Measurements from ENCODE around the gene TMC1.

DNA sequence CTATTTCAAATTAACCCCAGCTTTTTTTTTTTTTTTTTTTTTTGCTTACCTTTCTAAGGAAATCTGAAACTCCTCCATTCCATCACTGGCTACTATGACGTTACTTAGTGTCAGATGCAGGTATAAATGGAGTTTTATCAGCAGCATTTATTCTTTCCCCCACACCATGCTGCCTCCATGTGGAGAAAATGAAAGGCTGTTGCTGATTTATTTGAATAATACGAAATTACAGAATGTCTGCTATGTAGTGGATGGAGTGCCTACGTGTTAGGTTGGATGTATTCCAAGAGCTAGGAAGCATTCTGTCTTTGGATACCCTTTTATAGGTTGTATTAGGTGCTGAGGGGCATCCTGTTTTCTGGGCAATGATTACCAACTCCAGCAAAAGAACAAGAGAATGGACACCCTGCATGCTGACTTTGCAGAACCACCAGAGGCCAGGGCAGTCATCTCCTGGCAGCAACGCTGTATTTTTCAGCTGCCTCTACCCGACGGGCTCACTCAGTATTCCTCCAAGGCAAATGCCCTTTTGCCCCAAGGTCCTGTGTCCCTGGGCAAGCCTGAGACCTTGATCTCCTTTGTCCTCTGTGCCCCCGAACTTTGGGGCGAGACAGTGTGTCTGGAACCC, 232.0 kb downstream of the TMC1 start:
- TF ChIP-seq SRF (IDR thresholded peaks at IDR 0.05; ENCODE audit: low read depth in 2 of 2, low read length in 2 of 2) (no peak), GABPA (IDR thresholded peaks at IDR 0.05; ENCODE audit: low read depth) (no peak), SP1 (IDR thresholded peaks at IDR 0.05; ENCODE audit: low read depth, low read length) (no peak), REST (IDR thresholded peaks at IDR 0.05; ENCODE audit: low read depth, low read length) (no peak), TBL1XR1 (IDR thresholded peaks at IDR 0.05; ENCODE audit: low read depth, low read length) (no peak), EZH2 (IDR thresholded peaks at IDR 0.05; ENCODE audit: borderline replicate concordance, control insufficient read depth, low read depth, low read length) (no peak), SMC3 (IDR thresholded peaks at IDR 0.05; ENCODE audit: borderline replicate concordance, low read length) (peak; percentile 30; the same call in 1 of the 2 replicates)

Data from GM12878 (cell line).